ENCODE measurements around the gene SLC5A6. TPM values are rescaled to one million over a fixed set of nuclear protein-coding genes. Genes with fewer than 3 reads are reported as not detected.

Gene SLC5A6
- total RNA-seq, 4 donors from 2014 or later, result 22.8 to 58.3 (median 41.0) TPM

DNA sequence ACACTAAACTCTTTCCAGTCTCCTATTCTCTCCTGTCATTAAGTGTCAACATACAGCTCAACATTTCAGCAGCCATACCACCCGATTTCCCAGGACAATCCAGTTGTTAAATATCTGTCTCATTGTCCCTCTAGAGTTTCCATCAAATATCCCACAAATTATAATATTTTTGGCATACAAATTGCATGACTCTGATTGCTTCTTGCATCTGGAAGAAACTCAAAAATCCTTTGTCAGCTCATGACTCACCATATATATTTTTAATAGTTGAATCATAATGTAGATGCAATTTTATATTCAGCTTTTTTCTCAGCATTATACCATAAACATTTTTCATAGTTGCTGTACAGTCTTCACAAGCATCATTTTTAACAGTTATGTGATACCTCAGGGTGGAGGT lies 43.6 kb upstream of the SLC5A6 start:
- in situ Hi-C loops (cut with MboI; ENCODE audit: low pct_ligation_motif_present in 1 of 4, low pct_unique_long_range_greater_than_20kb in 1 of 4, low sequenced_read_pairs in 3 of 4) (no loop called here), intact Hi-C loops (cut with DNase I; ENCODE audit: low total_unique reads) (no loop called here)
- Histone ChIP-seq H3K9me3 (no peaks in the 10 kb centered on the region), H3K4me3 (no peak overlapping the region), H3K27ac (no peak overlapping the region), H3K27me3 (peaks cover 81% of the 10 kb centered on the region), H3K36me3 (no peaks in the 10 kb centered on the region), H3K4me1 (no peaks in the 10 kb centered on the region)
- TF ChIP-seq, protein P1, sequence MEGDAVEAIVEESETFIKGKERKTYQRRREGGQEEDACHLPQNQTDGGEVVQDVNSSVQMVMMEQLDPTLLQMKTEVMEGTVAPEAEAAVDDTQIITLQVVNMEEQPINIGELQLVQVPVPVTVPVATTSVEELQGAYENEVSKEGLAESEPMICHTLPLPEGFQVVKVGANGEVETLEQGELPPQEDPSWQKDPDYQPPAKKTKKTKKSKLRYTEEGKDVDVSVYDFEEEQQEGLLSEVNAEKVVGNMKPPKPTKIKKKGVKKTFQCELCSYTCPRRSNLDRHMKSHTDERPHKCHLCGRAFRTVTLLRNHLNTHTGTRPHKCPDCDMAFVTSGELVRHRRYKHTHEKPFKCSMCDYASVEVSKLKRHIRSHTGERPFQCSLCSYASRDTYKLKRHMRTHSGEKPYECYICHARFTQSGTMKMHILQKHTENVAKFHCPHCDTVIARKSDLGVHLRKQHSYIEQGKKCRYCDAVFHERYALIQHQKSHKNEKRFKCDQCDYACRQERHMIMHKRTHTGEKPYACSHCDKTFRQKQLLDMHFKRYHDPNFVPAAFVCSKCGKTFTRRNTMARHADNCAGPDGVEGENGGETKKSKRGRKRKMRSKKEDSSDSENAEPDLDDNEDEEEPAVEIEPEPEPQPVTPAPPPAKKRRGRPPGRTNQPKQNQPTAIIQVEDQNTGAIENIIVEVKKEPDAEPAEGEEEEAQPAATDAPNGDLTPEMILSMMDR (IDR thresholded peaks at IDR 0.05), result no peak
- TF ChIP-seq POLR2A (IDR thresholded peaks at IDR 0.05) (no peak), POLR2AphosphoS5 (IDR thresholded peaks at IDR 0.05) (no peak), EP300 (IDR thresholded peaks at IDR 0.05; ENCODE audit: low read depth) (no peak)
- no peak for DNase-seq
- 26 to 33% methylated on average over 1 of the region's 1 CpG for WGBS, 2 donors (ENCODE audit: low coverage in 1 of 2)

DNA sequence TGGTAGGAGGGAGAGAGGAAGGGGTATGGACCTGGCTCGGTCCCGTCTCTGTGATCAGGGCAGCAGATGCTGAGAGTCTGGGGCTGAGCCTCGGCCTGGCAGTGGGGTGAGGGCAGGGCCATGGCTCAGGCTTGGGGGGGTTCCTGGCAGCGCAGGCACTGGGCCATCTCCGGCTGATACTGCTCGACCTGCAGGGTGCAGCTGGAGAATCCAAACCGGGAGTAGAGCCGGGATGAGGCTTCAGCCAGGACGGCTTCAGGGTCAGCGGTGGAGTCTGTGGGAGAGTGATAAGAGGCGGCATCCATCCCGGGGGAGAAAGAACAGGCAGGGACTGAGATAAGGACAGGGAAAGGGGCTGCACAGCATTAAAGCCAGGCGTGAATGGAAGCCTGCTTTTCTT lies 43.1 kb upstream of the SLC5A6 start:
- peaks cover 0 to 2% (median 0%) of the 10 kb centered on the region in 4 donors for H3K4me1 ChIP-seq
- in situ Hi-C loops (cut with MboI; ENCODE audit: low pct_ligation_motif_present in 1 of 4, low pct_unique_long_range_greater_than_20kb in 1 of 4, low sequenced_read_pairs in 3 of 4), result no loop called here
- H3K9me3 ChIP-seq, result no peaks in the 10 kb centered on the region
- H3K36me3 ChIP-seq, result no peaks in the 10 kb centered on the region
- TF ChIP-seq, protein P1 (IDR thresholded peaks at IDR 0.05), result no peak
- TF ChIP-seq POLR2AphosphoS5 (IDR thresholded peaks at IDR 0.05) (no peak), POLR2A (IDR thresholded peaks at IDR 0.05) (no peak), EP300 (IDR thresholded peaks at IDR 0.05; ENCODE audit: low read depth) (no peak)
- H3K27me3 ChIP-seq, result peaks cover 81% of the 10 kb centered on the region
- no peak overlapping the region for H3K27ac ChIP-seq
- H3K4me3 ChIP-seq, result no peak overlapping the region
- no peak for DNase-seq
- intact Hi-C loops (cut with DNase I; ENCODE audit: low total_unique reads), result no loop called here
- WGBS, 2 donors (ENCODE audit: low coverage in 1 of 2), result 54% methylated on average over 13 of the region's 13 CpGs; no CpG with 5 or more reads in 1 of the 2 donors

DNA sequence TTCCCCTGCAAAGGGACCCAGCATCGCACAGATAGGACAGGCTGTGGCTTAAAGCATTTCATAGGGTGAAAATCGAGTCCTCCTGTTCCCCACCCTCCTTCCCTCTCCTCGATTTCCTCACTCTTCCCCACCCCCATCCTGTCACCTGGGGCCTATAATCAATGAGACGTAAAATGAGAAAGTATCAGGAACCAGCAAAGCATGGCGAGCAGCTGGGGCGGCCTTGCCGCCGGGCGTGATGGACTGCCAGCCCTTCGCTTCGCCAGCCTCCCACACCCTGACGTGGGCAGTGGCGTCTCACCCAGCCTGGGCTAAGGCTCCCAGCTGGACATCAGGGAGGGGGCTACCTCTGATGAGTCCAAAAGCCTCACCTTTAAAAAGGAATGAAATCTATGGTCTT lies 39.7 kb upstream of the SLC5A6 start:
- no peak overlapping the region for H3K27ac ChIP-seq
- 78% methylated on average over 13 of the region's 13 CpGs; no CpG with 5 or more reads in 1 of the 2 donors for WGBS, 2 donors (ENCODE audit: low coverage in 1 of 2)
- H3K36me3 ChIP-seq, result no peaks in the 10 kb centered on the region
- no peak overlapping the region for H3K4me3 ChIP-seq
- DNase-seq, result no peak
- intact Hi-C loops (cut with DNase I; ENCODE audit: low total_unique reads) (no loop called here), in situ Hi-C loops (cut with MboI; ENCODE audit: low pct_ligation_motif_present in 1 of 4, low pct_unique_long_range_greater_than_20kb in 1 of 4, low sequenced_read_pairs in 3 of 4) (no loop called here)
- H3K9me3 ChIP-seq, result no peaks in the 10 kb centered on the region
- TF ChIP-seq POLR2A (IDR thresholded peaks at IDR 0.05) (no peak), POLR2AphosphoS5 (IDR thresholded peaks at IDR 0.05) (no peak), EP300 (IDR thresholded peaks at IDR 0.05; ENCODE audit: low read depth) (no peak)
- TF ChIP-seq, protein P1 (IDR thresholded peaks at IDR 0.05), result no peak
- H3K27me3 ChIP-seq, result peaks cover 52% of the 10 kb centered on the region
- H3K4me1 ChIP-seq, result peaks cover 0 to 9% (median 2%) of the 10 kb centered on the region in 4 donors

DNA sequence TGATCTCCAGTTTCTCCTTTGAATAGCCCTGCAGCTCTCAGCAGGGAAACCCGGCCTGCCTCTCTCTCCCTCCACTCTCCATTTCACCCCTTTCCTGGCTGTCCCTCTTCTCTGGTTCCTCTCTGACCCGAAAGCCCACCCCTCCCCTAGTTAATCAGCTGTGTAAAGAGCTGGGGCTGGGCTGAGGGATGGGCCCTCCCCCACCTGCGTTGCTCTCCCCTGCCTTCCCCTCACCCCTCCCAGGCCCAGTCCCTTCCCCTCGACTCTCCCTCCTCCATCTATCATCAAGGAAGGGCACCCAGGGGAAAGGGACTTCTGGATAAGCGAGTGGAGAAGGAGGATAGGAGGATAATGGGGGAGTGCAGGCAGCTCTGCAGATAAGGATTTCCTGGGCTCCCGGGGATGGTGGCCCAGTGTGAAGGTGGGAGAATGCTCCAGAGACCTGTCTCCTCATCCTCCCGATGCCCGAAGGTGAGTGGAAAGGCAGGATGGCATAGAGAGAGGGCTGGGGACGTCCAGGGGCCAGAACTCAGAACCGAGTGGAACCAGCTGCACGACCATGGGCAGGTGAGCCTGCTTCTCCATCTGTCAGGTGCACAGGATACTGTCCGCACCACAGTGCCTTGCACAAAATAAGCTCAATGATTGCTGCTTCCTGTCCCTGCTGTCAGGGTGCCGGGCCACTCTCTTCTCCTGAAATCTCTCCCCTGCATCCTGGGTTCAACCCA lies 38.7 kb upstream of the SLC5A6 start:
- Histone ChIP-seq H3K27me3 (peaks cover 42% of the 10 kb centered on the region), H3K27ac (no peak overlapping the region), H3K4me1 (peaks cover 0 to 9% (median 2%) of the 10 kb centered on the region in 4 donors), H3K4me3 (no peak overlapping the region), H3K9me3 (no peaks in the 10 kb centered on the region), H3K36me3 (no peaks in the 10 kb centered on the region)
- WGBS, 2 donors (ENCODE audit: low coverage in 1 of 2), result 40 to 61% methylated on average over 1 to 13 of the region's 13 CpGs
- DNase-seq, result no peak
- intact Hi-C loops (cut with DNase I; ENCODE audit: low total_unique reads) (no loop called here), in situ Hi-C loops (cut with MboI; ENCODE audit: low pct_ligation_motif_present in 1 of 4, low pct_unique_long_range_greater_than_20kb in 1 of 4, low sequenced_read_pairs in 3 of 4) (no loop called here)
- TF ChIP-seq EP300 (IDR thresholded peaks at IDR 0.05; ENCODE audit: low read depth), result no peak
- no peak for TF ChIP-seq POLR2AphosphoS5 (IDR thresholded peaks at IDR 0.05)
- TF ChIP-seq, protein P1 (IDR thresholded peaks at IDR 0.05), result no peak
- no peak for TF ChIP-seq POLR2A (IDR thresholded peaks at IDR 0.05)

All from transverse colon (tissue), 4 donors.